ENCODE results near the gene SLC25A1. TPM values are rescaled to one million over a fixed set of nuclear protein-coding genes. Genes with fewer than 3 reads are reported as not detected.

The SLC25A1 gene
- total and polyA plus RNA-seq, 2 of the 4 experiments (the other 2 are of a cell fraction), result 41.0 to 56.5 TPM

DNA sequence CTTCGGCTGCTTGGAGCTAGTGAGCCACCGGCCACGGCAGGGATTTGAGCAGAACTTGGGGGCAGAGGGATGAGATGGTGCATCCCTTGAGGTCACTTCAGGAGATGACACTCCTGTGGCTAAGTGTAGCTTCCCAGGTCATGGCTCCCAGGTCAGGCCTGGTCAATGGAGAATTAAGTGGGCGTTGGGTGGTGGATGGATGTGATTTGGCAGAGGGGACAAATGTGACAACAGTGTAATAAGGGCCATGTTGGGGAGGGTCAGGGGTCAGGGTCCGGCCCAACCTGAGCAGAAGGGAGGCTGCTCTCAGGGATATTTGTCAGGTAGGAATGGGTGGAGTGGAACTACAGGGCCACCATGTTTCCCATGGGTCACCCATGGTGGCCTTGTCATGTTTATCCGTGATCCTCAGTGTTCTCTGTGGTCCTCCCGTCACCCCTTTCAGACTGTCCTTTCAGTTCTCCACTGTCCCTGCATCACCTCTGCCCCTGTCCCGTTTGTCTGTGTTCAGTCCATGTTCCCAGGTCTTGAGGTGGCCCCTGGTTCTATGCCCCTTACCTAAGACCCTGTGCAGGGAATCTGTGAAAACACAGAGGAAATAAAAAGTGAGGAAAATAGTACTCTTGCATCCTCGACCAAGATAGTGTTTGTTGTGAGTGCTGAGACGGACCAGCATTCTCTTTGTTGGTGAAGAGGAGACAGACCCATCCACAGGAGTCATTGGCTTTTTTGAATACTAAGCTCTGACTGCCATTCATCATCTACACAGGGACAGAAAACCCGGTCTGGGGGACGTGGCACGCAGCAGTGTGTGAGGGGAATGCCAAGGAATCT, 6.1 kb downstream of the SLC25A1 start:
- Histone ChIP-seq H2AFZ (replicated peaks; ENCODE audit: low read length, poor library complexity) (peak overlapping the region; percentile 95), H3K4ac (ENCODE audit: low read depth, low read length) (peak overlapping the region; percentile 73), H3K27me3 (ENCODE audit: control insufficient read depth, insufficient read depth, low read length) (peaks cover 23% of the 10 kb centered on the region), H3K56ac (ENCODE audit: extremely low read depth, insufficient read depth, low read length) (0 out of 2 replicates have a peak overlapping the region, but pooled peaks have one; percentile 6), H3K9me1 (ENCODE audit: insufficient read depth, low read length) (peaks cover 20% of the 10 kb centered on the region), H2AK9ac (replicated peaks; ENCODE audit: low read depth, low read length, poor library complexity) (peak overlapping the region; percentile 85), H4K91ac (ENCODE audit: insufficient read depth, low read depth, low read length) (peak overlapping the region; percentile 83), H2AK5ac (ENCODE audit: low read depth, low read length) (peak overlapping the region; percentile 95), H2BK120ac (ENCODE audit: low read depth, low read length) (no peak overlapping the region), H3K9me3 (ENCODE audit: control insufficient read depth, insufficient read depth, low read length) (no peaks in the 10 kb centered on the region), H2BK15ac (ENCODE audit: low read depth, low read length) (no peak overlapping the region), H4K8ac (ENCODE audit: low read depth in 2 of 2, low read length in 2 of 2) (peak overlapping the region; percentile 80 to 86), H3K4me3 (ENCODE audit: insufficient read depth, low read depth, low read length) (peak overlapping the region; percentile 98), H3K23ac (ENCODE audit: low read depth, low read length) (peak overlapping the region; percentile 93), H2BK20ac (ENCODE audit: low read depth, low read length) (no peak overlapping the region), H3K18ac (ENCODE audit: low read depth, low read length) (no peak overlapping the region), H3K4me2 (ENCODE audit: low read depth, low read length) (peak overlapping the region; percentile 99), H3K9ac (ENCODE audit: low read depth, low read length) (peak overlapping the region; percentile 78), H3K4me1 (ENCODE audit: control insufficient read depth, insufficient read depth, low read length) (peaks cover 31% of the 10 kb centered on the region), H3K79me1 (ENCODE audit: low read depth in 1 of 2, low read length in 2 of 2) (peaks cover 14 to 69% of the 10 kb centered on the region in 2 experiments), H2BK5ac (ENCODE audit: low read depth, low read length, poor library complexity, severe bottlenecking) (peak overlapping the region; percentile 72), H4K5ac (ENCODE audit: low read depth, low read length) (peak overlapping the region; percentile 19; the same call in 1 of the 2 replicates), H3K14ac (replicated peaks; ENCODE audit: low read depth, low read length) (peak overlapping the region; percentile 86), H3K36me3 (ENCODE audit: control insufficient read depth, insufficient read depth, low read length) (peaks cover 8% of the 10 kb centered on the region), H3K27ac (ENCODE audit: insufficient read depth, low read length) (peak overlapping the region; percentile 83), H4K20me1 (ENCODE audit: insufficient read depth, low read length) (peaks cover 18% of the 10 kb centered on the region)
- intact Hi-C loops (cut with micrococcal nuclease), result no loop called here
- no TSS peak for BruUV-seq (replicated peaks)
- CTCF ChIA-PET, result interaction anchor here (0.6 kb wide), 1 partner anchor 16 kb away, joined by 3 read pairs; no protein-coding TSS in a partner anchor
- WGBS, 2 experiments (ENCODE audit: extremely low coverage in 2 of 2, insufficient read length in 1 of 2), result 10% methylated on average over 2 of the region's 13 CpGs; no CpG with 5 or more reads in 1 of the 2 experiments
- ATAC-seq (ENCODE audit: low read depth) (no peak), DNase-seq (no peak)
- in situ Hi-C loops (cut with MboI; ENCODE audit: low sequenced_read_pairs), result no loop called here
- POLR2A ChIA-PET (ENCODE audit: unreplicated experiment), result no interaction called here
- dilution Hi-C loops (cut with HindIII; ENCODE audit: low sequenced_read_pairs, unreplicated experiment), result no loop called here
- TF ChIP-seq SMC3 (IDR thresholded peaks at IDR 0.05; ENCODE audit: low read depth, low read length), result no peak
- TF ChIP-seq BHLHE40 (IDR thresholded peaks at IDR 0.05; ENCODE audit: low read depth, low read length), result no peak
- TF ChIP-seq MAZ (IDR thresholded peaks at IDR 0.05; ENCODE audit: borderline replicate concordance, low read depth, low read length), result no peak
- TF ChIP-seq, protein P1, sequence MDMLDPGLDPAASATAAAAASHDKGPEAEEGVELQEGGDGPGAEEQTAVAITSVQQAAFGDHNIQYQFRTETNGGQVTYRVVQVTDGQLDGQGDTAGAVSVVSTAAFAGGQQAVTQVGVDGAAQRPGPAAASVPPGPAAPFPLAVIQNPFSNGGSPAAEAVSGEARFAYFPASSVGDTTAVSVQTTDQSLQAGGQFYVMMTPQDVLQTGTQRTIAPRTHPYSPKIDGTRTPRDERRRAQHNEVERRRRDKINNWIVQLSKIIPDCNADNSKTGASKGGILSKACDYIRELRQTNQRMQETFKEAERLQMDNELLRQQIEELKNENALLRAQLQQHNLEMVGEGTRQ (IDR thresholded peaks at IDR 0.05; ENCODE audit: low read depth, low read length), result no peak
- TF ChIP-seq CHD1 (IDR thresholded peaks at IDR 0.05; ENCODE audit: low read depth, low read length), result no peak
- TF ChIP-seq MXI1 (IDR thresholded peaks at IDR 0.05; ENCODE audit: borderline replicate concordance, low read depth, low read length), result no peak
- TF ChIP-seq, protein P2, sequence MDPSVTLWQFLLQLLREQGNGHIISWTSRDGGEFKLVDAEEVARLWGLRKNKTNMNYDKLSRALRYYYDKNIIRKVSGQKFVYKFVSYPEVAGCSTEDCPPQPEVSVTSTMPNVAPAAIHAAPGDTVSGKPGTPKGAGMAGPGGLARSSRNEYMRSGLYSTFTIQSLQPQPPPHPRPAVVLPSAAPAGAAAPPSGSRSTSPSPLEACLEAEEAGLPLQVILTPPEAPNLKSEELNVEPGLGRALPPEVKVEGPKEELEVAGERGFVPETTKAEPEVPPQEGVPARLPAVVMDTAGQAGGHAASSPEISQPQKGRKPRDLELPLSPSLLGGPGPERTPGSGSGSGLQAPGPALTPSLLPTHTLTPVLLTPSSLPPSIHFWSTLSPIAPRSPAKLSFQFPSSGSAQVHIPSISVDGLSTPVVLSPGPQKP (IDR thresholded peaks at IDR 0.05; ENCODE audit: borderline replicate concordance, low read depth, low read length), result no peak
- TF ChIP-seq FOS (IDR thresholded peaks at IDR 0.05; ENCODE audit: low read depth, low read length), result no peak
- TF ChIP-seq MAFK (IDR thresholded peaks at IDR 0.05; ENCODE audit: low read depth, low read length), result no peak
- TF ChIP-seq, protein P3, sequence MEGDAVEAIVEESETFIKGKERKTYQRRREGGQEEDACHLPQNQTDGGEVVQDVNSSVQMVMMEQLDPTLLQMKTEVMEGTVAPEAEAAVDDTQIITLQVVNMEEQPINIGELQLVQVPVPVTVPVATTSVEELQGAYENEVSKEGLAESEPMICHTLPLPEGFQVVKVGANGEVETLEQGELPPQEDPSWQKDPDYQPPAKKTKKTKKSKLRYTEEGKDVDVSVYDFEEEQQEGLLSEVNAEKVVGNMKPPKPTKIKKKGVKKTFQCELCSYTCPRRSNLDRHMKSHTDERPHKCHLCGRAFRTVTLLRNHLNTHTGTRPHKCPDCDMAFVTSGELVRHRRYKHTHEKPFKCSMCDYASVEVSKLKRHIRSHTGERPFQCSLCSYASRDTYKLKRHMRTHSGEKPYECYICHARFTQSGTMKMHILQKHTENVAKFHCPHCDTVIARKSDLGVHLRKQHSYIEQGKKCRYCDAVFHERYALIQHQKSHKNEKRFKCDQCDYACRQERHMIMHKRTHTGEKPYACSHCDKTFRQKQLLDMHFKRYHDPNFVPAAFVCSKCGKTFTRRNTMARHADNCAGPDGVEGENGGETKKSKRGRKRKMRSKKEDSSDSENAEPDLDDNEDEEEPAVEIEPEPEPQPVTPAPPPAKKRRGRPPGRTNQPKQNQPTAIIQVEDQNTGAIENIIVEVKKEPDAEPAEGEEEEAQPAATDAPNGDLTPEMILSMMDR (conservative IDR thresholded peaks at IDR 0.05; ENCODE audit: low read depth, low read length), result no peak
- TF ChIP-seq RCOR1 (IDR thresholded peaks at IDR 0.05; ENCODE audit: insufficient replicate concordance, low read length), result no peak
- no peak for TF ChIP-seq RAD21 (IDR thresholded peaks at IDR 0.05; ENCODE audit: low read length)
- no peak for TF ChIP-seq RFX5 (IDR thresholded peaks at IDR 0.05; ENCODE audit: low read depth, low read length)
- no peak for TF ChIP-seq POLR2A (IDR thresholded peaks at IDR 0.05; ENCODE audit: low read depth, low read length)
